Left cardiac atrium (tissue), 4 donors: Measurements from ENCODE around the gene ABCG5. TPM values are rescaled to one million over a fixed set of nuclear protein-coding genes. Genes with fewer than 3 reads are reported as not detected.
A peak's percentile ranks its signal among the peaks of the same experiment; 100 is the strongest.

Experiments used
- ATAC-seq, 2 donors: fragments of 200-7000 bp; cut with Tn5 transposase; one replicate each; pipeline ENCODE4 v1.9.1; 2020; ENCODE audit warnings: mild to moderate bottlenecking in 2 of 2, moderate library complexity in 2 of 2
- DNase-seq: peaks from one replicate; pipeline ENCODE4 v3.0.0-alpha.2; 2020
- intact Hi-C, 2 donors: fragments of 100-400 bp; cut with DNase I; formaldehyde crosslinking; loops; one replicate each; pipeline versions ENCODE4 v1.14.1 to v1.15.1; 2022 to 2023
- total RNA-seq, 2 donors: library from RNA; stranded (reverse); fragmentation: NEBNext Ultra II Directional; extraction: Animal tissue kit (Norgen Biotek cat#: 25700); gene quantifications; one replicate each; pipeline ENCODE4 v1.2.1, GENCODE V29; 2021
- donor health status: DM: no; HTN: yes; CAD: no.
- donor health status: DM: no; HTN: yes; CAD: no; lungs with severe emphysema.
- donor health status: DM: yes; HTN: yes; CAD: no.
- donor health status: Dilated cardiomyopathy.

The ABCG5 gene
- total RNA-seq, 2 donors from 2014 or later: not detected

DNA sequence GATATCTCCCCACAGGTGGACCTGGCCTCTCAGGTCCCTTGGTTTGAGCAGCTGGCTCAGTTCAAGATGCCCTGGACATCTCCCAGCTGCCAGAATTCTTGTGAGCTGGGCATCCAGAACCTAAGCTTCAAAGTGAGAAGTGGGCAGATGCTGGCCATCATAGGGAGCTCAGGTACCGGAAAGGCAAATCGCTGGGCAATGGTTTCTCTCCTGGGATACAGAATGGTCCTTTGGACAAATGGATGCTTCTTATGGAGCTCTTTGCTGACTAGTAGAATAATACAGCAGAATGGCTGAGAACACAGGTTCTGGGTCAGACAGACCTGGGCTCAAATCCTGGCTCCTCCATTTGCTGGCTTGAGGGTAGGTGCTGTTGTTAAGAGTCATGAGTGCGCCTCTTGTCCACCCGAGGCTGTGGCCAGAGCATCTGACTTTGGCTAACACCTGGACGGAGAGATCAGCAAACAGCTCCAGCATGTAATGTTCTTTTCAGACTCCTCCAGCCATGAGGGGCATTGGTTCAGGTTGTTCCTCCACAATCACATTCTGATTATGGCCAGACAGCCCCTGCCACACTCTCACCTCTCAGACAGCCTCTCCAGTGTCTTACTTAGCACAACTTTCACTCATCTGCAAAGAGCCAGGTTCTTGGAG is 7.6 kb upstream of the ABCG5 start:
- ATAC-seq (no peak), DNase-seq (no peak)
- intact Hi-C loops: no loop called here

DNA sequence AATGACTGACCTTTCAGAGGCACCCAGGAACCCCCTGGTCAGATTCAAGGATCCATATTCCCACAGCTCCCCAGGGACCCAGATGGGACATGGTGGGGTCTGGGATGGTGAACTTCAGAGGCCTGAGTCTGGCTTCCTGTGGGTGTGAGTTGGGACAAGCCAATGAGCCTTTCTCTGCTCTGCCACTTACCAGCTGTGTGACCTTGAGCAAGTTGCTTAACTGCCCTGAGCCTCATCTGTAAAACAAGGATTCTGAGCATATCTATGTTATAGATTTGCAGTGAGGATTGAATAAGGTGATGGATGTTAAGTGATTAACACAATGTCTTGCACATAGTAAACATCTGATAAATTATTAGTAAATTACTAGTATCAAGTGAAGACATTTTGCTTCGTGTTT is 6.5 kb upstream of the ABCG5 start:
- intact Hi-C loops: no loop called here
- DNase-seq (no peak), ATAC-seq (no peak)

DNA sequence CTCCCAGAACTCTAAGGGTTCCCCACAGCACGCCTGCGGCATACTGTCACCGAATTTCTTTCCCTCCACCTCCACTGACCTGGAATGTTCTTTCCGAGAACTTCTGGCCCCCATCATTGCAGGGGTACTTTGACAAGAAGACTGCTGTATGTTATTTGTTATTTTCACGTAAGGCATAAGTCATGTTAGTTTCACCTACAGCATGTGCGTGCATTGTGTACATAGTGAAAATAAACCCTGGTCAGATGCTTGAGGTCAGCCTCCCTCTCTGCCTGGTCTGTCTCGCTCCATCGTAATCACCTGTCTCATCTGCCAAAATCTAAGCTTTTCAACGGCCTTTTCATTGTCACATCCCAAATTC is 4.2 kb upstream of the ABCG5 start:
- DNase-seq: no peak
- intact Hi-C loops: no loop called here
- no peak for ATAC-seq

DNA sequence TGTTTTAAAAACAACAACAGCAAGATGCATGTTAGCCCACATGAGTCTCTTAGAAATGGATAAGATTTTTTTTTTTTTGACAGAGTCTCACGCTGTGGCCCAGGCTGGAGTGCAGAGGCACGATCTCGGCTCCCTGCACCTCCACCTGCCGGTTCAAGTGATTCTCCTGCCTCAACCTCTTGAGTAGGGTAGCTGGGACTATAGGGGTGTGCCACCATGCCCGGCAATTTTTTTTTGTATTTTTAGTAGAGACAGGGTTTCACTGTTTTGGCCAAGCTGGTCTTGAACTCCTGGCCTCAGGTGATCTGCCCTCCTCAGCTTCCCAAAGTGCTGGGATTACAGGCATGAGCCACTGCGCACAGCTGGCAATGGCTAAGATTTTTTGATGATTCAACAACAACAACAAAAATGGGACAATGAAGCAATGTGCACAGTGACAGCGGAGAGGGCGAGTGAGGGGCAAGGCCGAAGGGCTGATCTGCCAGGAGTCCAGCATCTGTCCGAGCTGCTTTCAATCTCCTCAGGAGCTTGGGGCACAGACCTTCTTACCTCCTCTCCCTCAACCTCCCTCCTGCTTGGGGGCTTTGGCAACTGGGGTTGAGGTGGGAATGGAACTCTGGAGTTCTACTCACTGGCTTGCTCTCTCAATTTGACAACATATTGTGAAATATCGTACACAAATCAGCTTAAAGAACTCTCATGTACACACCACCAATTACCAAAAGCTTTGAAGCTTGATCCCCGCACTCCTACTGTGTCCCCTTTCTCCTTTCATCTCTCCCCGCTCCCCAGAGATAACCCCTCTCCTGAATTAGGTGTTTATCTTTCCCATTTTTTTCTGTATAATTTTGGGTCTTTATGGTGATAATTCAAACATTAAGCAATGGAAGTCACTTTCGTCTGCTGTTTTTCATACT is 3.6 kb upstream of the ABCG5 start:
- ATAC-seq (no peak), DNase-seq (no peak)
- intact Hi-C loops: no loop called here

DNA sequence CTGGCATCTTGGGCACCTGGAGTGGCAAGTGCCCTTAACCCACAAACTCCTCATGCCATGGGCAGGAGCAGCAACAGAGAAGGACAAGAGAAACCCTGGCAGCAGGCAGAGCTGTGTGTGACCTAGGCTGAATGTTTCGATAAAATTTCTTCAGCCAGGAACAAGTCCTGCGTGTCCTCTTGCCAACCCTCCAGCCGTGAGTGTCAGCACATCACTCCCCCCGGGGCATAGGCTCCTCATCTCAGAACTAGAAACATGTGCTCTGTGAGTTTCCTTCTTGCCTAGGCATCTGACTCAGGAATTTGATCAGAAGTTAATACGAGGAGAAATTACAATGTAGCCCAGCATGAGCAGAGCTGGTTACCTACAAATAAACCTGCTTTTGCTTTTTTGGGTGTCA is 2.3 kb upstream of the ABCG5 start:
- intact Hi-C loops: no loop called here
- no peak for DNase-seq
- ATAC-seq: no peak

DNA sequence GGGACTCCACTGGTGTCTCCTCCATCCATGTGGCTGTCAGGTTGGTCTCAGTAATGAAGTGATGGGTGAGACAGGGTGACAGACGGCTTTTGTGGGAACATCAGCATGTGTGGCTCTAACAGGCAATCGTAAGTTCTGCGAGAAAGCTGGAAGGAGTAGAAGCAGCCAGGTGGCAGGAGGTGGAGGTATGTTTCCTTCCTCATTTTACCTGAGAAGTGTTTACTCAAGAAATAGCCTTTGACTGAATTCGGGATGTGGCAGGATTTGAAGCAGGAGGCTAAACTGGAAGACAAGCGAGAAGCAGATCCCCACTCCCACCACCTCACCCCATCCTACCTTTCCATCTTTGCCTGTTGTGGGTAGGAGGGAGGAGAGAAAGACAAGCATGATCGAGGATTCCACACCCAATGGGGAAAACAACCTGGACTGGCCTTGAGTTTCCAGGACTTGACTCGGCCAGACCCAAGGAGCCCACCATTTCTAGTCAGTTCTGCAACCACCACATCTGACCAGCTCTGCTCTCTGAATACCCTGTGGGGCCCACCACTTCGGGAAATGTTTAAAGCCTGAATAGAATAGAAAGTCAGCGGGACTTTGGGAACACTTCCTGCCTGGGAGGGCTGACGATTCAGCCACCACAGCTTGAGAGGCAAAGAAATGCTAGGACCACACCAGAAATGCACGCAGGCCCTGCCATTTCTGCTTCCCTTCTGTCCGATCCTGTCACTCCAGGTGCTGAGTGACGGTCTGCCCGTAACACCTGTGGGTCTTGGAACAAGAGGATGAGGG is 1.3 kb upstream of the ABCG5 start:
- intact Hi-C loops: no loop called here
- ATAC-seq (no peak), DNase-seq (no peak)

DNA sequence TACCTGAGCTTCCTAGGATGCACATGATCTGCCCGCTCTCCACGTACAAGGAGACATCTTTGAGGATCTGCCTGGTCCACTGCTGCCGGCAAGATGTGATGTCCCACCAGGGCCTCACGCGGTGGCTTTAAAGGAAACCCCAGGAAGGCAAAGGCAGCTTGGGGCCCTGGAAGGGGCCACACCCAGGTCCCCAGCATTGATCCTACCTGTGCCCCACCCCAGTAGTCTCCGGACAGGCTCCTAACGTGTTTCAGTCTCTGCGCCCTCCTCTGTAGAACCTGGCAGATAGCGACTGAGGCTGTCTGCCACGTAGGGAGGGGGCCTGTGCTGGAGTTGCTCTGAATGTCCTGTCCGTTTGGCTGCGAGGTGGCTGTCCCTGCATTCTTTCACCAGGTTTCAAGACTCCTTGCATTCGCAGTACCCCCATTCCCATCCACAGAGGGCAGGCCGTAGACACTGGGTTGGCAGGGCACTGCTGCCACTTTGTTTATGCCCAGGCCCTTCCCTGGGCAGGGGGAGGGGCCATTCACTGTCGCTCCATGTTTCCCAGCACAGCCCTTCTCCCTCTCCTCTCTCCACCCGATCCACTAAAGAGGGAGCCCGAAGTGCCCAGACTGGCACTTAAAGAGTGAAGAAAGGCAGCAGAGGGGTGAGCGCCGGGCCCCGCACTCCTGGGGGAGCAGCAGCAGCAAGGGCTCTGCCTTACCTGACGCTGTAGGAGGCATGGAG is 644 bp downstream of the ABCG5 start:
- intact Hi-C loops: no loop called here
- DNase-seq: no peak
- ATAC-seq: no peak

DNA sequence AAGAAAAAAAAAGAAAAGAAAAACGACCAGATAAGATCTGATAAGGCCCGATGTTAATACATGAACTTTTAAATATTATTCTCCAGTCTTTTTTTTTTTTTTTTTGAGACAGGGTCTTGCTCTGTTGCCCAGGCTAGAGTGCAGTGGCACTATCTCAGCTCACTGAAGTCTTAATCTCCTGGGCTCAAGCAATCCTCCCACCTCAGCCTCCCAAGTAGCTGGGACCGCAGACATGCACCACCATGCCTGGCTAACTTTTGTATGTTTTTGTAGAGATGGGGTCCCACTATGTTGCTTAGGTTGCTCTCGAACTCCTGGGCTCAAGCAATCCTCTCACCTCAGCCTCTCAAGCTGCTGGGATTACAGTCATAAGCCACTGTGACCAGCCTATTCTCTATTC is 1.6 kb downstream of the ABCG5 start:
- intact Hi-C loops: no loop called here
- DNase-seq (no peak), ATAC-seq (no peak)

DNA sequence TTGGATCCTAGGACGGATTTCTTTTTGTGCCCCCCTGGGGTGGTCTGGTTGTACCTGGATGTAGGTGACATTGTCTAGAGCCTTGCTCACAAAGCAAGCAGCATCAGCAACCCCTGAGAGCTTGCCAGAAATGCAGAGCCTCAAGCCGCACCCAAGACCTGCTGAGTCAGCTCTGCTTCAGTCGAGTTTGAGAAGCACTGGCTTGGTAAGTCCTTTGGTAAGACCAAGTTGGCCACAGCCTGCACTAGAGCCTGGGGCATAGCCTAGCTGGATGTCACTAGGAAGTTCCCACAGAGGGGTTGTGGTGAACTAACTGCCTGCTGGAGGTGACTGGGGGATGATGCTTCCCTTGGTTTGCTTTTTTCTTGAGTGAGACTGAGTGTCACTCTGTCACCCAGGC is 6.2 kb downstream of the ABCG5 start:
- DNase-seq (no peak), ATAC-seq (no peak)
- intact Hi-C loops: no loop called here

DNA sequence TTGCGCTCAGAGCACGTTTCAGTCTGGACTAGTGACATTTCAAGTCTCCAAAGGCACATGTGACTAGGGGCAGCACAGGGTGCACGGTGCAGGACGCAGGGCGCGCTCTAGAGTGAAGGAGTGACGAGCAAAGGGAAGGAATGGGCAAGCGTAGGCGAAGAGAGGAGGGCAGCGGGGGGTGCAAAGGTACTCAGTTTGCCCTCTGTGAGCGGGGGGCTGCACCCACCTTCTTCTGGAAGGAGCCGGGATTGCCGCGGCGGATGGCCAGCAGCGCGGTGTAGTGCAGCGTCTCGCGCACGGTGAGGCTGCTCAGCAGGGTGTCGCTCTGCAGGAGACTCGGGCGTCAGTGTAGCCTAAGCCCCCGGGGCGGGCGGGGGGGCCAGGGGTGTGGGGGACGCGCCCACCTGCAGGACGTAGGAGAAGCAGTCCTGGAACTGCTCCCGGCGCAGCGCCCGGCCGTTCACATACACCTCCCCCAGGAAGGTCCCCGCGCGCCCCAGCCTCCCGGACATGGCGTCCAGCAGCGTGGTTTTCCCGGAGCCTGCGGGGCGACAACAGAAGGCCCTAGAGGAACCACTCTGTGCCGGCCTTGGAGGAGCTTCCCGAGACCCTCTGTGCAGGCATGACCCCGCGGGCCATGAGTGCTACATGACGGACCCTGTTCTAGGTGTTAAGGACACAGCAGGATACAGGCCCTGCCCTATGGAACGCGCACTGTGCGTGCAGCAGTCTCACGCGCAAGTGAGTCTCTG is 6.9 kb downstream of the ABCG5 start:
- intact Hi-C loops: no loop called here
- DNase-seq (no peak), ATAC-seq (peak in 1 of 2 donors; percentile 34)

DNA sequence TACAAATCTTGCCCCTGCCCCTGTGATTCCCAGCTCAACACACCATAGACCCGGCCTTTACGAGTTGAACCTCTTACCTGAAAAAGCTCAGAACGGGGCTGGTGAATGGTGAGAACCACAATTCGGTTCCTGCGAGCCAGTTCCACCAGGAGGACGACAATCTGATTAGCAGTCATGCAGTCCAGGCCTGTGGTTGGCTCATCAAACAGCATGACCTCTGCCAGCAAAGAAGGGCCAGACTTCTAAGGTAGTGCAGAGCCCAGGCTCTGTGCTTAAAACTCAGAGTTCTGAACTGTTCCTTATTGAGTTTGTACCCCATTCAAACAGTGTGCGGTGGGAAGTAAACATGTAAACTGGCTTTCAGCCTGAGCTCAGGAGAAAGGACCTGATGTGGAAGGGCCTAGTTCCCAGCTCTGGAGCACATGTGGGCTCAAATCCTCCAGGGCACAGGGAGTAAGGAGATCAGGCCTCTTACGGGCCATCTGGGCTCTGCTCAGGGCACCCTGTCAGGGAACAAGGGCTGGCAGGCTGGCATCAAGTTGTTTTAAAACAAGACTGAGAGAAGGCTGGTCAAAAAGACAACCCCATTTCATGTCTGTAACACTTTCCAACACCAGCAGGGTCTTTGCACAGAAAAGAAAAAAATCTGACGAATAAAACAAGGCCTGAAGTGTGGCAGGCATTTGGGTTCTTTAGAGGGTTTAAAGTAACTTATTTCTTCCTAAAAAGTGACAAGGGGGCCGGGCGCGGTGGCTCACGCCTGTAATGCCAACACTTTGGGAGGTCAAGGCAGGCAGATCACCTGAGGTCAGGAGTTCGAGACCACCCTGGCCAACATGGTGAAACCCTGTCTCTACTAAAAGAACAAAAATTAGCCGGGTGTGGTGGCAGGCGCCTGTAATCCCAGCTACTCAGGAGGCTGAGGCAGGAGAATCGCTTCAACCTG is 12.1 kb downstream of the ABCG5 start:
- intact Hi-C loops: no loop called here
- no peak for DNase-seq
- no peak for ATAC-seq

DNA sequence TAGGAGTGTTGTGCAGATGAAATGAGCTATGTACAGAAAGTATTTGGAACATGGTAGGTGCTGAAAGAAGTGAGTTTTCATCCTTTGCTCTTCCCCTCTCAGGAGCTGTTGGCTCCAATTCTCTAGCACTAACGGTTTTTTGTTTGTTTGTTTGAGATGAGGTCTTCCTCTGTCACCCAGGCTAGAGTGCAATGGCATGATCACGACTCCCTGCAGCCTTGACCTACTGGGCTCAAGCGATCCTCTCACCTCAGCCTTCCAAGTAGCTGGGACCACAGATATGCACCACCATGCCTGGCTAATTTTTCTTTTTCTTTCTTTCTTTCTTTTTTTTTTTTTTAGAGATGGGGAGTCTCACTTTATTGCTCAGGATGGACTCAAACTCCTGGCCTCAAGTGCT is 12.8 kb downstream of the ABCG5 start:
- DNase-seq (no peak), ATAC-seq (no peak)
- intact Hi-C loops: no loop called here

DNA sequence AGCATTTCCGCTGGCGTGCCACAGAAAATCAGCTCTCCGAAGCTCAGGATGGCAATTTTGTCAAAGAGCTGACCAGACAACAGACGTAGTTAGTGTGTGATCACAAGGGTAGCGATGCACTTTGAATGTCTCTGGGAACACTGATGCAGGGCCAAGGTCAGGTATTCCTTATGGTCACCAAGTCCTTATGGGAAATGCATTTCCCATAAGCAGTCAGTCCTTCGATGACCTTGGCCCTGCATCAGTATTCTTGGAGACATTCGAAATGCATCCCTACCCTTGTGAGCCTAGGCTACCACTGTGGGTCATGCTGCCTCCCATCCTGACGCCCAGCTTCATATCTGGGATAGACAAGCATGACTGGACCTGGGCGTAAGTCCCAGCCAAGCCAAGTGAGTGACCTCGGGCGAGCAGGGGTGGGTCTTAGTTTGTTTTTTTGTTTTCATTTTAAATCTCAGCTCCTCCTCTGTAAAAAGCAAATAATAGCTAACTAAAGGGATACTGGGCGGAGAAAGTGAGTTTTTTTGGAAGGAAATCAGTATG is 13.6 kb downstream of the ABCG5 start:
- ATAC-seq (no peak), DNase-seq (no peak)
- intact Hi-C loops: no loop called here

DNA sequence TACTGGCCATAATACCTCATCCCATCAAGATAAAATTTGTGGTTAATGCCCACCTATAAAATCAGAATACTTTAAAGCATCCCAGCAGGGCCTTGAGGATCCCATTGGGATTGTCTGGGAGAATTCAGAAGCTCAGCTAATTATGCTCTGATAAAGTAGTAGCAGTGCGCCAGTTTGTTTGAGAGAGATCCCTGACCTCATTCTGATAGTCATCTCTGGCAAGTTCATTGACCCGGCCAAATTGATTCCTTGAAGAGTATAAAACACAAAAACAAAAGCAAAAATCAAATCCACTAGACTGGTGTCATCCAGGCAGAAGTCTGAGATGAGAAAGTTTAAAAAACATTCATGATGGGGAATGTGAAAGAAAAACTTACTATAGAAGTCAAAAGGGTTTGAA is 14.1 kb downstream of the ABCG5 start:
- DNase-seq (no peak), ATAC-seq (no peak)
- intact Hi-C loops: no loop called here

DNA sequence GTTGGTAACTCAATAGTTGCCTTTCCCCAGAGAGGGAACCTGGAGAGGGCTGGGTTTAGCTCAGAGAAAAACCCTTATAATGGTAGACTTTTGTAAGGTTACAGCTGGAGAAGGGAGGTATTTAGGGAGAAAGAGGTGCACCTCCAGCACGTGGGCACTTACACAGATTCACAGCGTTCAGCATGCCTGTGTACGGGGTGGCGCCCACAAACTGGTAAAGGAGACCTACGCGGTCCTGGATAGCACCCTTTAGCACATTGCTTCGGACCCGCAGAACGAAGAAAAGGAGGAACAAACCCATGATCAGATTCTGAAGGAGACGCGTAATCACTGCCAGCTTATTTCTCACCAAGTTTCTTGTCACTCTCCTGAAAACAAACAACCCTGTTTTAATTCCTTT is 14.9 kb downstream of the ABCG5 start:
- intact Hi-C loops: no loop called here
- ATAC-seq (no peak), DNase-seq (no peak)

DNA sequence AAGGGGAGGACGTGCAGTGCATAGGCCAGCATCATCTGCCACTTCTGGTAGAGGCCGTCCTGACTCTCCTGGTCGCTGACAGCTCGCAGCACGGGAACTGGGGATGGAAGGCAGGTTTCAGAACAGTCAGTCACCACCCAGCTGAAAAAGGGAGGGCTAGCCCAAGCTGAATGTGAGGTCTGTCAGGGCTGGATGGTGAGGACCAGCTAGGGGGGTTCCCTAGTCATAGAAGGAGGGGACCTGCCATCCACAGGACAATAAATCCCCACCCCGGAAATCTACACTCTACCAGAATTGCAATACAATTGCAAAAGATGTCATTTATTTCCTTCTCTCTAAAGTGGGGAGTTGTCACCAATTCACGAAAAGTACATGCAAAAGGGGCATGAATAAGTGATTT is 15.8 kb downstream of the ABCG5 start:
- no peak for DNase-seq
- intact Hi-C loops: no loop called here
- no peak for ATAC-seq

DNA sequence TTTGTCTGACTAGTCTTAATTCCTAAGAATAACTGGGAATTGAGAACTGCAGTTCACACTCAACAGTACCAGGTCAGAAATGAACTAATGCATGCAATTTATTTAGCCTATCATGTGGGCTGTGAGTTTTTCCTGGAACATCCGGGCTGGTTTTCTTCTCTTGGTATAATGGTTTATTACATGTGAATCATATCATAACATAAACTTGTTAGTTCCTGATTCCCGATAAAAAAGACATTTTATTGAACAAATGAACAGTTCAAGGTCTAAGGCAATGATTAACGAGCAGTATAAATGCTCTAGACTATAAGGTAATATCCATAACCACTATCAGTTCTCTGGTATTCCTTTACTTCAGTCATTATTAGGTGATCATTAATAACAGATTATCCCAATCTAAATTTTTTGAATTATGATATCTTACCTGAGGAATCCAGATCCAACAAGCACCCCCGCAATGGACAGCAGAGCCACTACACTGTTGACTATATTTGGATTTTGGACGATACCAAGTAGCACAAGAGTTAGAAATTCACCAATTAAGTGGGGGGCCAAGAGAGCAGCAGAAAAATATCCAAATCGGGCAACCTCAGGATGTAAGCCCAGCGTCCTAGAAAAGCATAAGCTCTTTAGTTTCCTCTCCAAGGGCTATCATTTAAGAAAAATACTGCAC is 19.0 kb downstream of the ABCG5 start:
- ATAC-seq (no peak), DNase-seq (no peak)
- intact Hi-C loops: no loop called here
